ENCODE measurements around the gene CTDSP2. TPM values are rescaled to one million over a fixed set of nuclear protein-coding genes. Genes with fewer than 3 reads are reported as not detected.

Gene CTDSP2
- total and polyA plus RNA-seq, 10 of the 15 experiments (the other 5 are each of a cell fraction or from before 2014, with no cell fraction given), result 17.3 to 98.2 (median 54.1) TPM

DNA sequence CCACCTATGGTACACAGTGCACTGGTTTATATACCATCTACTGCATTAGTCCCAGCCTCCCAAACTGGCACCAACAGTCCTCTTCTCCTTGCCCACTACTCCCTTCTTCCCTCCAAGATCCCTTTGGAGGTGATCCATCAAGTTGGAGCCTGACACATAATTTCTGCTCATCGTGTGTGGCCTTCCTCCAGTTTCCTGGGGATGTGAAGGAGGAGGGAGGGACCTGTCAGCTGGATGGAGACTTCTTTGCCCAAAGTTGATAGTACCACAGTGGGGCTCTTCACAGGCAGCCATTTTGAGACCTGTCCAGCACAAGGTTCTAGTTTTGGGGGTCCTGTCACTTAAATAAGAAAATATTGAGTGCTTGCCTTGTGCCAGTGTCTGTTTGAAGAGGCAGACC lies 17.1 kb upstream of the CTDSP2 start:
- Histone ChIP-seq H3K4me3 (no peak overlapping the region), H3K27me3 (replicated peaks in 1 of 2; ENCODE audit: control insufficient read depth in 2 of 2, insufficient read depth in 2 of 2, low read length in 1 of 2) (peaks cover 0 to 3% of the 10 kb centered on the region in 2 experiments; a peak in 1 of 4 replicates), H3K4me2 (ENCODE audit: control insufficient read depth, insufficient read depth) (no peak overlapping the region), H2AFZ (ENCODE audit: control insufficient read depth, low read depth, low read length) (no peak overlapping the region), H3K4me1 (ENCODE audit: control insufficient read depth, insufficient read depth, low read length) (no peaks in the 10 kb centered on the region), H3K79me2 (ENCODE audit: control insufficient read depth, insufficient read depth, low read length) (no peaks in the 10 kb centered on the region), H3K27ac (ENCODE audit: control insufficient read depth, insufficient read depth) (no peak overlapping the region), H3K9me3 (replicated peaks; ENCODE audit: control insufficient read depth, insufficient read depth, low read length) (no peaks in the 10 kb centered on the region), H4K20me1 (ENCODE audit: control insufficient read depth, insufficient read depth) (no peaks in the 10 kb centered on the region), H3K9ac (ENCODE audit: control insufficient read depth, insufficient read depth, low read length) (no peak overlapping the region), H3K36me3 (ENCODE audit: control insufficient read depth in 2 of 2, insufficient read depth in 2 of 2, low read length in 1 of 2) (no peaks in the 10 kb centered on the region)
- FAIRE-seq (no peak), DNase-seq (ENCODE audit: low read depth, low spot score) (no peak), ATAC-seq (no peak)
- intact Hi-C loops (cut with micrococcal nuclease; ENCODE audit: unreplicated experiment), result no loop called here
- RAD21 ChIA-PET (ENCODE audit: unreplicated experiment), result interaction anchor here (1.2 kb wide), 1 partner anchor 40 kb away, joined by 3 read pairs; no protein-coding TSS in a partner anchor
- WGBS (ENCODE audit: insufficient coverage, insufficient replicate concordance, low lambda C conversion rate, missing lambda C conversion rate), result 87% methylated on average over 1 of the region's 1 CpG
- CTCF ChIA-PET, result interaction anchor here (1.2 kb wide), 1 partner anchor 32 kb away, joined by 3 read pairs; no protein-coding TSS in a partner anchor
- in situ Hi-C loops (cut with MboI), result no loop called here
- no TSS peak for BruUV-seq (replicated peaks)
- POLR2A ChIA-PET, result interaction anchor here (0.6 kb wide), 1 partner anchor 235 kb away, joined by 3 read pairs; no protein-coding TSS in a partner anchor
- SMC1A ChIA-PET (ENCODE audit: uncharacterized antibody, unreplicated experiment), result interaction anchor here (1.1 kb wide), 1 partner anchor 20 kb away, joined by 4 read pairs; no protein-coding TSS in a partner anchor
- TF ChIP-seq POU2F2 (IDR thresholded peaks at IDR 0.05; ENCODE audit: borderline replicate concordance, low read depth, low read length) (no peak), GATAD2B (conservative IDR thresholded peaks at IDR 0.05; ENCODE audit: low read depth) (no peak), TCF7 (IDR thresholded peaks at IDR 0.05; ENCODE audit: borderline replicate concordance) (no peak), RBBP5 (conservative IDR thresholded peaks at IDR 0.05) (no peak), NRF1 (conservative IDR thresholded peaks at IDR 0.05; ENCODE audit: low read depth, low read length) (no peak), BRCA1 (IDR thresholded peaks at IDR 0.05; ENCODE audit: low read depth, low read length) (no peak), CBFB (IDR thresholded peaks at IDR 0.05; ENCODE audit: low read depth) (no peak), EGR1 (IDR thresholded peaks at IDR 0.05; ENCODE audit: borderline replicate concordance in 1 of 2, low read depth in 2 of 2, low read length in 2 of 2) (no peak), STAT3 (IDR thresholded peaks at IDR 0.05; ENCODE audit: low read depth, low read length) (no peak), ZNF274 (IDR thresholded peaks at IDR 0.05; ENCODE audit: insufficient read depth, insufficient read length) (no peak), POLR2AphosphoS2 (IDR thresholded peaks at IDR 0.05; ENCODE audit: low read depth, low read length) (no peak), BACH1 (IDR thresholded peaks at IDR 0.05; ENCODE audit: borderline replicate concordance) (no peak), IKZF1 (conservative IDR thresholded peaks at IDR 0.05) (no peak), JUNB (IDR thresholded peaks at IDR 0.05) (no peak)
- TF ChIP-seq, protein P1, sequence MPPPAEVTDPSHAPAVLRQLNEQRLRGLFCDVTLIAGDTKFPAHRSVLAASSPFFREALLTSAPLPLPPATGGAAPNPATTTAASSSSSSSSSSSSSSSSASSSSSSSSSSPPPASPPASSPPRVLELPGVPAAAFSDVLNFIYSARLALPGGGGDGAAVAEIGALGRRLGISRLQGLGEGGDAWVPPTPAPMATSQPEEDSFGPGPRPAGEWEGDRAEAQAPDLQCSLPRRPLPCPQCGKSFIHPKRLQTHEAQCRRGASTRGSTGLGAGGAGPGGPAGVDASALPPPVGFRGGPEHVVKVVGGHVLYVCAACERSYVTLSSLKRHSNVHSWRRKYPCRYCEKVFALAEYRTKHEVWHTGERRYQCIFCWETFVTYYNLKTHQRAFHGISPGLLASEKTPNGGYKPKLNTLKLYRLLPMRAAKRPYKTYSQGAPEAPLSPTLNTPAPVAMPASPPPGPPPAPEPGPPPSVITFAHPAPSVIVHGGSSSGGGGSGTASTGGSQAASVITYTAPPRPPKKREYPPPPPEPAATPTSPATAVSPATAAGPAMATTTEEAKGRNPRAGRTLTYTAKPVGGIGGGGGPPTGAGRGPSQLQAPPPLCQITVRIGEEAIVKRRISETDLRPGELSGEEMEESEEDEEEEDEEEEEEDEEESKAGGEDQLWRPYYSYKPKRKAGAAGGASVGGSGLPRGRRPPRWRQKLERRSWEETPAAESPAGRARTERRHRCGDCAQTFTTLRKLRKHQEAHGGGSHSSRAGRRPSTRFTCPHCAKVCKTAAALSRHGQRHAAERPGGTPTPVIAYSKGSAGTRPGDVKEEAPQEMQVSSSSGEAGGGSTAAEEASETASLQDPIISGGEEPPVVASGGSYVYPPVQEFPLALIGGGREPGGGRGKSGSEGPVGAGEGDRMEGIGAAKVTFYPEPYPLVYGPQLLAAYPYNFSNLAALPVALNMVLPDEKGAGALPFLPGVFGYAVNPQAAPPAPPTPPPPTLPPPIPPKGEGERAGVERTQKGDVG (CRISPR knock-in tag; IDR thresholded peaks at IDR 0.05), result no peak
- TF ChIP-seq, protein P2, sequence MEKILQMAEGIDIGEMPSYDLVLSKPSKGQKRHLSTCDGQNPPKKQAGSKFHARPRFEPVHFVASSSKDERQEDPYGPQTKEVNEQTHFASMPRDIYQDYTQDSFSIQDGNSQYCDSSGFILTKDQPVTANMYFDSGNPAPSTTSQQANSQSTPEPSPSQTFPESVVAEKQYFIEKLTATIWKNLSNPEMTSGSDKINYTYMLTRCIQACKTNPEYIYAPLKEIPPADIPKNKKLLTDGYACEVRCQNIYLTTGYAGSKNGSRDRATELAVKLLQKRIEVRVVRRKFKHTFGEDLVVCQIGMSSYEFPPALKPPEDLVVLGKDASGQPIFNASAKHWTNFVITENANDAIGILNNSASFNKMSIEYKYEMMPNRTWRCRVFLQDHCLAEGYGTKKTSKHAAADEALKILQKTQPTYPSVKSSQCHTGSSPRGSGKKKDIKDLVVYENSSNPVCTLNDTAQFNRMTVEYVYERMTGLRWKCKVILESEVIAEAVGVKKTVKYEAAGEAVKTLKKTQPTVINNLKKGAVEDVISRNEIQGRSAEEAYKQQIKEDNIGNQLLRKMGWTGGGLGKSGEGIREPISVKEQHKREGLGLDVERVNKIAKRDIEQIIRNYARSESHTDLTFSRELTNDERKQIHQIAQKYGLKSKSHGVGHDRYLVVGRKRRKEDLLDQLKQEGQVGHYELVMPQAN (conservative IDR thresholded peaks at IDR 0.05), result no peak
- TF ChIP-seq, protein P3, sequence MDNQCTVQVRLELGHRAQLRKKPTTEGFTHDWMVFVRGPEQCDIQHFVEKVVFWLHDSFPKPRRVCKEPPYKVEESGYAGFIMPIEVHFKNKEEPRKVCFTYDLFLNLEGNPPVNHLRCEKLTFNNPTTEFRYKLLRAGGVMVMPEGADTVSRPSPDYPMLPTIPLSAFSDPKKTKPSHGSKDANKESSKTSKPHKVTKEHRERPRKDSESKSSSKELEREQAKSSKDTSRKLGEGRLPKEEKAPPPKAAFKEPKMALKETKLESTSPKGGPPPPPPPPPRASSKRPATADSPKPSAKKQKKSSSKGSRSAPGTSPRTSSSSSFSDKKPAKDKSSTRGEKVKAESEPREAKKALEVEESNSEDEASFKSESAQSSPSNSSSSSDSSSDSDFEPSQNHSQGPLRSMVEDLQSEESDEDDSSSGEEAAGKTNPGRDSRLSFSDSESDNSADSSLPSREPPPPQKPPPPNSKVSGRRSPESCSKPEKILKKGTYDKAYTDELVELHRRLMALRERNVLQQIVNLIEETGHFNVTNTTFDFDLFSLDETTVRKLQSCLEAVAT (IDR thresholded peaks at IDR 0.05), result no peak
- TF ChIP-seq, protein P4, sequence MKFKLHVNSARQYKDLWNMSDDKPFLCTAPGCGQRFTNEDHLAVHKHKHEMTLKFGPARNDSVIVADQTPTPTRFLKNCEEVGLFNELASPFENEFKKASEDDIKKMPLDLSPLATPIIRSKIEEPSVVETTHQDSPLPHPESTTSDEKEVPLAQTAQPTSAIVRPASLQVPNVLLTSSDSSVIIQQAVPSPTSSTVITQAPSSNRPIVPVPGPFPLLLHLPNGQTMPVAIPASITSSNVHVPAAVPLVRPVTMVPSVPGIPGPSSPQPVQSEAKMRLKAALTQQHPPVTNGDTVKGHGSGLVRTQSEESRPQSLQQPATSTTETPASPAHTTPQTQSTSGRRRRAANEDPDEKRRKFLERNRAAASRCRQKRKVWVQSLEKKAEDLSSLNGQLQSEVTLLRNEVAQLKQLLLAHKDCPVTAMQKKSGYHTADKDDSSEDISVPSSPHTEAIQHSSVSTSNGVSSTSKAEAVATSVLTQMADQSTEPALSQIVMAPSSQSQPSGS (IDR thresholded peaks at IDR 0.05; ENCODE audit: low read length), result no peak
